Superior temporal gyrus (tissue), 1 donor: Measurements from ENCODE around the gene TNS3.
A peak's percentile ranks its signal among the peaks of the same experiment; 100 is the strongest.

Experiments used
- DNase-seq: peaks from one replicate; pipeline ENCODE4 v3.0.0-alpha.2; 2016; ENCODE audit errors: extremely low spot score

TNS3 gene

DNA sequence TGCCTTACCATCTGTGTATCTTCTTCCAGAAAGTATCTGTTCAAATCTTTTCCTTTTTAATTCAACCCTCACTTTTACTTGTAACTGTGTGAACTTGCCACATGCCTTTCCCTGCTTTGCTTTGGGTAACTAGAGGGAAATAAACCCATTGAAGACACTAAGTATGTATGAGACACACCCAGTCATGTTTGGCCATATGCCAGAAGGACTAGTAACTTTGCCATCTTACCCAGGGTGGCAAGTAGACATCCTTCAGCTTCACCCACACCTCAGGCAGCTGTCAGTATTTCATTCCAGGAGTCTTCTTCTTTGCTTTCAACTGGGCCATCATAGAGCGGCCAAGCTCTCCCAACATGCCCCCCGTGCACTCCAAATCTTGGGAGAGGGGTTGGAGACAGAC is 323.1 kb downstream of the TNS3 start:
- no peak for DNase-seq

DNA sequence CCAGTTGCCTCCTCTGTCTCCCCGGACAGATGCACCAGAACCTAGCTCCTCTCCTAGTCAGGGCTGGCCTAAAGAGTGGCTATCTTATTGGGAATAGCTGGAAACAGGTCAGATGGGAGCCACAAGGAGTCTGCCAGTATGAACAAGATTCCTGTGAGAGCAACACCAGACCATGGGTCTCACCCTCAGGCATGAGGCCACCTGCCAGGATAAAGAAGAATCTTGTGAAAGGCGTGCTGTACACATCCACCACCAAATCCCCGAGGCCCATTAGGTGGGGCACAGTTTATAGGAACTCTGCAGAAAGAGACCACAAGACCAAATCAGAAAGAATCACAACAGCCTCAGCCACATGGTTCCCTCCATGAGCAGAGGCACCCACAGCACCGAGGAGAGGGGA is 325.9 kb downstream of the TNS3 start:
- DNase-seq: no peak

DNA sequence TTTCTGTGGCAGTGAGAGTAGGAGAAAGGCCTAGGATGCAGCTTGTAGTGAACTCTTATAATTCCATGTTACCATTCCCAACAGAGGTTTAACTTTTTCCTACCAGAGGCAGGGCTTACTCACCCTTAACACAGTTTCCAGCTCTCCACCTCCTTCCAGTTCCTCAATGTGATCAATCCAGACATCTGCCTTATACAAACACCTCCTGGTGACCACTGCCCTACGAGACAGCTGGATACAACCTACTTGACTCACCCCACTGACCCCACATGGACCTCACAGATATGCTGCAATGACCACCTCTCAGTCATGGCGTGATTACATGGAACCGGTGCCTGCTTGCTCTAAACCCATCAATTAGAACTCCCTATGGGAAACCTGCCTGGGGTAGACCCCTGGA is 326.5 kb downstream of the TNS3 start:
- no peak for DNase-seq

DNA sequence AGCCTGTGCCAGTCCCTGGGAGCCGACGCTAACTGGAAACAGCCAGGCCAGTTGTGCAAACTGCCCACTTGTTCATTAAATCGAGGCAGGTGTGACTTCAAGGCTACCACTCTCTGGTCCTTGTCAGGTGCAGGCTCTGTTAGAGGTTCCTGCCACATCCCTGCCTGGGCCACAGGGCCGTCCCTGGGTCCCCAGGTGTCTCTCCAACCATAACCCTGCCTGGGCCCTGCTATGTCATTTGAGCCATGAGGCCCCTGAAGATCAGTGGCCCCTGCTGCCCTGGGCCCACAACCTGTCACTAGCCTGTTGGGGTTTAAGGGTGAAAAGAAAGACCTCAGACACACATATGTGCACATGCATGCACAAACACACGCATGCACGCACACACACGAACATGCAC is 326.9 kb downstream of the TNS3 start:
- DNase-seq: no peak

DNA sequence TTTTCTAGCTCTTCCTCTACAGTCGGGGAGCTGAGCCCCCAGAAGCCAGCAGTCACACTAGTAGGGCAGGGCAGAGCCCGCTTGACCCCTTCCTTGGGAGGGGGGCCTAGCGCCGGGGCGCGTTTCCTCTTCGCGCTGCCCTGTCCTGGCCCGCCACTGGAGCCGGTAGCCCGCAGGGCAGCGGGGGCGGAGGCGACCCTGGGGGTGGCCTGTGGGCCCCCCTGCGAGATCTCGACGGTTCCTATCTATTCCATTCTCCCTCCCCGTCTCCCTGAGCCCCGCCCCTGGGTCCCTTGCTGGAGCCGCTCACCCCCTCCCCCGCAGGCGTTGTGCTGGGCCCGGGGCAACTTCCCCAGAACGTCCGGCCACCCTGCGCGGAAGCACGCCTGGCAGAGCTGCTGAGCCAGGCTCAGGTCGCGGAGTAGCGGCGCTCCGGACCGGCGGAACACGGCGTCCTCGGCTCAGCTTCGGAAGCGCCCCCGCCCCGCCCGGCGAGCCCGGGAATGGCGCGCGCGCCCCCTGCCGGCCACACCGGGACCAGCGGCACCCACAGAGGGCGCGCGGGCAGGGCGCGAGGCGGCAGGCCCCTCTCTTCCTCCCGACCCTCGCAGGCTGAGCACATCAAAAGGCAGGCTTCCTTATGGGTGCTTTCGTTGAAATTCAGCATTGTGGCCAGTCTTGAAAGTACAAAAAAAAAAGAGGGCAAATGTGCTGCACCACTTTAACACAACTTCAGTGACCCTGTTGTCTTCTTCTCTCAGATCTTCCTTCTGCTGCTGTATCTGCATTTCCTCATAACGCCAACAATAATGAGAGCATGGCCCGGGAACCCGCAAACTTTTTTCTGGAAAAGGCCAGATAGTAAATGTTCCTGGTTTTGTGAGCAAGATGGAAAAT is 327.6 kb downstream of the TNS3 start:
- DNase-seq: peak; percentile 40

DNA sequence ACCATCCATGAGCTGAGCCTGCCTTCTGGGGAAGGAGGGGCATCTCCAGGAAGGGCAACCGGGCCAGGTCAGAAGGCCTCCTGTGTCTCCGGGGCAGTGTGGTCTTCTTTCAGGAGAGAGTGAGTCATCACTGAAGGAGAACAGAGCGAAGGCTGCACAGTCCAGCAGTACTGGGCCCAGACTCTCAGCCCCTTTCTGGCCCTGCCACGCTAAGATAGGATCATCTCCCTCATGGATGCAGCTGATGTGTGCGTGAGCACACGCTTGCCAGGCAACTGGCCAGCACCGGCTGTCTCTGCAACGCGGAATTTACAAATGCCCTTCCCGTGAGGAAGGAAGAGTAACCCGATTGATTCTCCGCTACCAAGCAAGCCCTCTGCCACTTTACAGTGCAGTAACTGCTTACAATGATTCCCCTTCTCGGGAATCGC is 328.2 kb downstream of the TNS3 start:
- DNase-seq: peak; percentile 33

DNA sequence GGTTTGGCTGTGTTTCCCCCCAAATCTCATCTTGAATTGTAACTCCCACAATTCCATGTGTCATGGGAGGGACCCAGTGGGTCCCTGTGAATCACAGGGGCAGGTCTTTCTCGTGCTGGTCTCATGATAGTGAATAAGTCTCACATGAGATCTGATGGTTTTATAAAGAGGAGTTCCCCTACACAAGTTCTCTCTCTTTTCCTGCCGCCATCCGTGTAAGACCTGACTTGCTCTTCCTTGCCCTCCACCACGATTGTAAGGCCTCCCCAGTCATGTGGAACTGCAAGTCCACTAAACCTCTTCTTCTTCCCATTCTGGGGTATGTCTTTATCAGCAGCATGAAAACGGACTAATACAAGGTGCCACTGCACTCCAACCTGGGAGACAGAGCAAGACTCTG is 329.2 kb downstream of the TNS3 start:
- no peak for DNase-seq

DNA sequence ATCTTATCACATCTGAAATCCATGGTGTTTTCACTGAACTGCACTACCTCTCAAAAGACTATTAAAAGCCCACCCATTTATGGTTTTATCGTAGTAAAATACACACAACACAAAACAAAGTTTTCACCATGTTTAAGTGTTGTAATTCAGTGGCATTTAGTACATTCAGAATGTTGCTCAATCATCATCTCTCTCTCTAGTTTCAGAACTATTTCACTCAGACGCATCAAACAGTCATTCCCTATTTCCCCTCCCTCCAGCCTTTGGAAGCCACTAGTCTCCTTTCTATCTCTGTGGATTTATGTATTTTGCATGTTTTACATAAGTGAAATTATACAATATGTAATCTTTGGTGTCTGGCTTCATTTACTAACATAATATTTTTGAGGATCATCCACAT is 332.6 kb downstream of the TNS3 start:
- no peak for DNase-seq

DNA sequence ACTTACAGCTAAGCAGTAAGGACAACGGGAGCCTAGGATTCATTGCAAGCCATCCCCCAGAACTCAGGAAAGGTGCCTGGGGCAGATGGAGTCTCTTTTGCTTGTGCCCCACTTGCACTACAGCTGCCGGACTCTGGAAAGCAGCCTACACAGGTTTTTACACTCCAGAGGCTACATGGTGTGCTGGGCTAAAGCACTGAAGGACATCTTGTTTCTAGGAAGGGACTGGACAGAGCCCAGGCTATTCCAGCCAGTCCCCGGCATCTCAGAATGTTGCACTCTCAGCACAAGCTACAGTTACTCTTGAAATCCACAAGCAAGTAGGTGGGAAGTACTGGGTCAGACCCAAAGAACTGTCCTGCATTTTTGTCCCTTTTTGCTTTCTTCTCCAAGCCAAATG is 333.1 kb downstream of the TNS3 start:
- DNase-seq: no peak

DNA sequence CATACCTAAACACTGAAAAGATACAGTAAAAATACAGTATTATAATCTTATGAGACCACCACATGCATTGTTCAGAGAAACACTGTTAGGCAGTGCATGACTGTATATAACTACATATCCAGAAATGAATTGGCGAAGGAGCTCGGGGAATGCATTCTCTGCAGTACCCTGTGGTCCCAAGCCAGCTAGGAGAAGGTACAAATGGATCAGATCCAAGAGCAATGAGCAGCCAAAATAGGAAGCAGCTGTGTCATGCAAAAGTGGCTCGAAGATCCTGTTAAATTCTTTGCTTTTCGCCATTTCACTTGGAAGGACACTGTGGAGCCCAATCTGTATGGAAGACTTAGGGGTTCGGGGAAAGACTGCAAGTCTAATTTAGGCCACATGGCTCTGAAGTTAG is 334.8 kb downstream of the TNS3 start:
- DNase-seq: no peak

DNA sequence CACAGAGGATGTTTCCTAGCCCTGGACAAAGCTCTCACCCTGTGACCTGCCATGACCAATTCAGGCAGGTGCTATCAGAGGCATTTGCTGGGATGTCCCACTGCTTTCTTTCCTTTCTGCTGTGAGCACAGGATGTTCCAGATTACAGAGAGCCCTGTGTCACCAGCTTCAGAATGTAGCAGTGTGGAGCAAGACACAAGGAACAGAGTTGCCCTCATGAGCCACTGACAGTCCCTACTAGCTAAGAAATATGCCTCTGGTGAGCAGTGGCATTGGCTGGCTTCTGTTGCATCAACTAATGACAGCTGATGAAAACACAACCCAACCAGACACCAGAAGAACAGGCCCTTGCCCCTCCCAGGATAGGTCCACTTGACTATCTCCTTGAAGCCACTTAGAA is 337.2 kb downstream of the TNS3 start:
- no peak for DNase-seq

DNA sequence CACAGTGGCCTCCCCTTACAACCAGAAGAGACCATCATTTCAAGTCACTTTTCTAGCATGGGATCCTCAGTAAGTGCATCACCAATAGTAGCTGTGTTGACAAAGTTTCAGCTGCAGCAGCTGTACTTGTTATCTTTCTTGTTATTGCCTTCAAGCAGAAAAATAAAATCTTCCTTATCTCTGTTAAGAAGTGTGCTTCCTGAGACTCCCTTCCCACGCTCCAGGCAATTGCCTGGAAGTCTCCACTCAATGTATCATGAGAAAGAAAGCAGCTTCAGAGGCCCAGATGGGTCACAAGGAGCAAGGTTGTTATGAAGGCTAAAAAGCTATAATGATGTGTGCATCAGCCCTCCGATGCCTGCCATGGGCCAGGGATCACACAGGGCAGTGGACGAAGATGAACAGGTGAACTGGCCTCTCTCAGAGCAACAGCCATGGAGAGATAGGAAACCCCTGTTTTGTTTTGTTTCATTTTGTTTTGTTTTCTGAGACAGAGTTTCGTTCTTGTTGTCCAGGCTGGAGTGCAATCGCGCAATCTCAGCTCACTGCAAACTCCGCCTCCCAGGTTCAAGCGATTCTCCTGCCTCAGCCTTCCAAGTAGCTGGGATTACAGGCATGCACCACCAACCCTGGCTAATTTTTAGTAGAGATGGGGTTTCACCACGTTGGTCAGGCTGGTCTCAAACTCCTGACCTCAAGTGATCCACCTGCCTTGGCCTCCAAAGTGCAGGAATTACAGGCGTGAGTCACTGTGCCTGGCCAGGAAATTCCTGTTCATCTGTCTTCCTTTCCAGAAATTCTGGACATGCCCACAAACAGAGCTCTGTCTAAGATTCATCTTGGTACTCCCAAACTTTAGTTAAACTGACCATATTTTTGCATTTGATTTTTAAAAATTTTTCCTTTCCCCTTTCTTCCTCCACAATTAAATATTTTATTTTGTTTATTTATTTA is 340.5 kb downstream of the TNS3 start:
- no peak for DNase-seq

DNA sequence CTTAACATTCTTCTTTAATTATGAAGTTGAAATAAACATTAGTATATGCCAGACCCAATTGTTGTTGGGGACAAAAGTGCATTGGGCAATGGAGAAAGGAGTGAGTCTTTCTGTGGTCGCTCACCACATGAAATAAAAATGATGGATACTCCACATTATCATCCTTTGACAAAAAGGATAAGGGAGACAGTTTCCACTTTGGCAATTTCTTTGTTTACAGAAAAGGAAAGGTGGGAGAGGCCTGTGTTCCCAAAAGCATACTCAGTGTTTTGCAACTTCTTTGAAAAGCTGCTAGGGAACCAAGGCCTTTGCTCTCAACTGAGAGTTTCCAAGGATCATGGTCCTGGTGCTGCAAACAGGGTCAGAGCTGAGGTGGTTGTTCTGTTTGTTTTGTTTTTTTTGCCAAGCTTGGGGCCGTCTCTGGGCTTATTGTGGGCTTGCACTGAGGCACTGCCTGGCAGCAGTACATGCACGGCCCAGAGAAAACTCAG is 341.9 kb downstream of the TNS3 start:
- DNase-seq: no peak

DNA sequence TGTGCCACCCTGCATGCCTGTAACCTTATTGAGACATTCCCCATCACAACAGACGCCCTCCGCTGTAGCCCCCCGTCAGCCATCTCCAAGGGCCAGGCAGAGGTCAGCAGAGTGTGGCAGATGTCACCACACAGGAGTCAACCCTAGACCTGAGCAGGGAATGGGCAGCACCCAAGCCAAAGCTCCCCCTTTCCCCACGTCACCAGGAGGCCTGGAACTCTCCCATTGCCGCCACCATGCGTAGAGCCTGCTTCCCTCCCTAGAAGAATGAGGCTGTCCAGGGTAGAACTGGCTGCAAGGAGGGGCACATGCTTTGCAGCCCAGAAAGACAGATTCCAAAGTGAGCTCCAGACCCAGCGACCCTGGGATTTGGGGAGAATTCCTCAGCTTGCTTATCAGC is 342.9 kb downstream of the TNS3 start:
- DNase-seq: no peak

DNA sequence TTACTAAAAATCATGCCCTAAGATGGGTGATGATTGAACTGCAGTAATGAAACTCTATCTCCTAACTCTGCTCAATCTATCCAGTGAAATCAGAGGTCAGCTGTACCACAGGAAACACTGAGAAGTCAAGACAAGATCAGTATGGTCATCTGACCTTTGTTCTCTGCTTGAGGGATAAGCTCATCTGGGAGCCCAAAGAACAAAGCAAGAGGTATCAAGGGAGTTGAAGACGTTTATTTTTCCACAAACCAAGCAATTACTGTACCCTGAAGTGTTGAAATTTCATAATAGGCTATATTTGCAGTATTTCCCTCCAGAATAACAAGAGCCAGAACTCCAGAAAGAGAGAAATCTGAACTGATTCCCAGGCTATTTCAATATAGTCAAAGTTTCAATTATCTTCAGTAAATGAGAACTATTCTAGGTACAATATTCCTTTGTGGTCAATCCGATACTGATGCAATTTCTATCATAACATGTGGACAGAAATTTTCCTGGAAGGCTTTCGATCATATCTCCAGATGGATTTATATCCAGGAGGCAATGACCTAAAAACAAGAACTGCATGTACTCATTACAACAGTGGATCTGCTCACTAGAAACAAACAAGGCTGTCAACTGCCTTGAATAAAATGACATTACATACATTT is 345.3 kb downstream of the TNS3 start:
- DNase-seq: no peak

DNA sequence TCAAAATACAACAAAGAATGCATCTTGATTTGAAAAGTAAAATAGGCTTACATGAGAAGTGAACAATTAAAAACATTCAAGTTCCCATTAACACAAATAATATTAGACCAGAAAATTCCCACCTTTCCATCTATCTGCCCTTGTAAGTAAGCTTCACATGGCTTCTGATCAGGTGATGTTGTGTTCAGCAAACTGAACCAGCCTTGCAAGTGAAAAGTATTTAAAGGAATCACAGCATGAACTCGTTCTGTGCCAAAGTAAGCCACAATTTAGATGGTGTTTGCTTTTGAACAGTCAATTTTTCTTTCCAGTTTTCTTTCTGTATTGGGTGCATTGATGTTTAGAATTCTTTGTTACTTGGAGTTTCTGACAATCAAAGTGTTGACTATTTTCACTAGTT is 347.9 kb downstream of the TNS3 start:
- DNase-seq: no peak

DNA sequence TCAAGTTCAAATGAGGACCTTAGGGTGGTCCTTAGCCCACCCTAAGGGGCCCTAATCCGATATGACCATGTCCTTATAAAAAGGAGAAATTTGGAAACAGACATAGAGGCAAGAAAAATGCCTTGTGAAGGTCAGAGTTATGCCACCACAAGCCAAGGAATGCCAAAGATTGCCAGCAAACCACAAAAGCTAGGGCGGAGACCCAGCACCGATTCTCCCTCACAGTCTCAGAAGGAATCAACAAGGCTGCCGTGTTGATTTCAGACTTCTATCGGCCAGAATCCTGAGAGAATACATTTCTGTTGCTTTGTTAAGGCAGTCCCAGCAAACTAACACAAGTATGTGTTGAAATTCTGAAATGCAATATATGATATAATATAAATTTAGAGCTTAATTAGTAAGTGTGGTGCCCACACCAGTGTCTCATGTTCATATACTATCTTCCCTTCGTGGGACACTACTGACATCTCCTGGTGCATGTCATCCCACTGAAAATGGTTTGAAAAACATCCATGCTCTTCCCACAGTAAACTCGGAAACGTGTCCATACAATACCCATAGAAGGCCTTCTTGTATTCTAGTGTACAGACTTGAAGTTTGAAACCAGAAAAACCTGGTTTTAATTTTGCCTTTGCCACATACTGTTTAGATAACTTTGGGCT is 349.0 kb downstream of the TNS3 start:
- no peak for DNase-seq

DNA sequence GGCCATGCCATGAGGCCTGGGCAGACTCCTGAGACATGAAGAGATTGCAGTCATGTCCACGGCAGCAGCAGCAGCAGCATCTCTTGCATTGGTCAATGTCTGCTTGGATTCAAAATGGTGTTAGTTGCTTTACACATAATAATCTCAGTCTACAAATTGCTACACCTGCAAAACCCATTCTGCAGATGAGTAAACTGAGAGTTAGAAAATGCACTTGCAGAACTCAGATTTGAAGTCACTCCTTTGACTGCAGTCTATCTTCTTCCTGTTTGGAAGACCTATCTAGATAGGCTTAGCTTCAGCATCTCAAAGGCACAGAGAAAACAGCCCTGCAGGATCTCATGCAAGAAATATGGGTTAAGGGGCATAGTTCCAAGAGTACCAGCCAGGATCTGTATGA is 350.3 kb downstream of the TNS3 start:
- no peak for DNase-seq

DNA sequence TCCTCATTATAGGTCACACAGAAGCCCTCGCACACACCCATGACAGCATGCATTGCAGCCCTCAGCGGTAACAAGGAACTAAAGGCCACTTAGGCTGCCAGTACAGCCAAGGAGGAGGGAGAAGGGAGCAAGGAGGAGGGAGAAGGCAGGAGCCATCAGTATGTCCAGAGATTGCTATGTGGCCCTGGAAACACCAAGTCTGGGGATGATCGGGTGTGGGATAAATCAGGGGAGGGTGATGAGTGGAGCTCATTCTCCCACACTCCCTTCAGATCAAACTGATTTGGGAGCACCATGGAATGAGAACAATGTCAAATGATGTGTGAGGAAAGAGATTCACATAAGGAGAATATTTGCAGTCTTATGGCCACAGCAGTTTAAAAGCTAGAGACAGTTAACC is 350.9 kb downstream of the TNS3 start:
- no peak for DNase-seq

DNA sequence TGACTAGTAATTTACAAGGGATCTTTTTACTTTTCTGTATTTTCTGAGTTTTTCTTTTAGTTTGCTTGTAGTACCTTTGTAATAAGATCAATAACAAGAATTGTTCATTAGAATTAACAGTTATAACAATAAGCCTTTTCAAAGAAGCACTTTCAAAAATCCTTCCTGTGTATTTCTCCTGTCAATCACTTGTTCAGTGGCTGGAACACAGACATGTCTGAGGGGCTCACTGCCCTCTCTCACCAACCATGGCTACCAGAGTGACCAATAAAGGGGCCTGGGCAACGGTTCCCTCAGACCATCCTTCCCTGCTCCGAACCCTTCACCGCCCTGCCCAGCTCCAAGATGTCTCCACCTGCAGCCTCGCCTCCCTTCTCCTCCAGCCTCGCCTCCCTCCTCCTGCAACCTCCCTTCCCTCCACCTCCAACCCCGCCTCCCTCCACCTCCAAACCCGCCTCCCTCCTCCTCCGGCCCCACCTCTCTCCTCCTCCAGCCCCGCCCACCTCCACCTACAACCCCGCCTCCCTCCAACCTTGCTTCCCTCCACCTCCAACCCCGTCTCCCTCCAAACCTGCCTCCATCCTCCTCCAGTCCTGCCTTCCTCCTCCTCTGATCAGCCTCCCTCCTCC is 353.4 kb downstream of the TNS3 start:
- DNase-seq: no peak

DNA sequence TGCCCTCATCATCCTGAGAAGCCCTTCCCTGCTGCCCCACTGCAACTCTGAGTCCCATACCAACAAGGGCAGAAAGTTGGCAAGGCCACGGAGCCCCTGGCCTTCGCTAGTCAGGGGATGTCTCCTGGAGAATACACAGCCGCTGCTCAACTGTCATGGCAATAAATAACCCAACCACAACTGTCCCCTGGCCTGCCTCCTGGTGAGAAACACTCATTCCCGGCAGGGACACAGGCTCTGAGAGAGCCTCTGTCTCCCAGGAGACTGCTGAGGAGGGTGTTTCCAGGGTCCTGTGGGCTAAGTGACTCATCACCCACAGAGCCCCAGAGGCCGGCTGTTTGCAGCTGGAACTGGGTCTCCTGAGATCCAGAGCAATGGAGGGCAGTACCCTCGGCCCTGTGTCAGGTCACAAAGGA is 354.1 kb downstream of the TNS3 start:
- DNase-seq: no peak
